ENCODE results near the gene CDH9.

CDH9 gene

GRCh38 chr5:27038476-27038875, at the start of gene CDH9:
TSS of gene CDH9 (minus strand) at chr5:27038586. CDS start at chr5:26988333, 50,253 bp downstream.
- Histone ChIP-seq H3K4me3 (ENCODE audit: low read depth in 1 of 2, low read length in 1 of 2) (no peak within 1 kb of the TSS), H3K27me3 (no peaks in the 10 kb centered on the region), H3K9me3 (no peaks in the 10 kb centered on the region), H3K4me1 (ENCODE audit: control insufficient read depth in 1 of 2, insufficient read depth in 1 of 2, low read depth in 1 of 2, low read length in 1 of 2) (no peaks in the 10 kb centered on the region), H3K36me3 (no peaks in the 10 kb centered on the region), H3K27ac (no peak within 1 kb of the TSS)
- TF ChIP-seq, protein P1, sequence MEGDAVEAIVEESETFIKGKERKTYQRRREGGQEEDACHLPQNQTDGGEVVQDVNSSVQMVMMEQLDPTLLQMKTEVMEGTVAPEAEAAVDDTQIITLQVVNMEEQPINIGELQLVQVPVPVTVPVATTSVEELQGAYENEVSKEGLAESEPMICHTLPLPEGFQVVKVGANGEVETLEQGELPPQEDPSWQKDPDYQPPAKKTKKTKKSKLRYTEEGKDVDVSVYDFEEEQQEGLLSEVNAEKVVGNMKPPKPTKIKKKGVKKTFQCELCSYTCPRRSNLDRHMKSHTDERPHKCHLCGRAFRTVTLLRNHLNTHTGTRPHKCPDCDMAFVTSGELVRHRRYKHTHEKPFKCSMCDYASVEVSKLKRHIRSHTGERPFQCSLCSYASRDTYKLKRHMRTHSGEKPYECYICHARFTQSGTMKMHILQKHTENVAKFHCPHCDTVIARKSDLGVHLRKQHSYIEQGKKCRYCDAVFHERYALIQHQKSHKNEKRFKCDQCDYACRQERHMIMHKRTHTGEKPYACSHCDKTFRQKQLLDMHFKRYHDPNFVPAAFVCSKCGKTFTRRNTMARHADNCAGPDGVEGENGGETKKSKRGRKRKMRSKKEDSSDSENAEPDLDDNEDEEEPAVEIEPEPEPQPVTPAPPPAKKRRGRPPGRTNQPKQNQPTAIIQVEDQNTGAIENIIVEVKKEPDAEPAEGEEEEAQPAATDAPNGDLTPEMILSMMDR (IDR thresholded peaks at IDR 0.05), result no peak

DNA sequence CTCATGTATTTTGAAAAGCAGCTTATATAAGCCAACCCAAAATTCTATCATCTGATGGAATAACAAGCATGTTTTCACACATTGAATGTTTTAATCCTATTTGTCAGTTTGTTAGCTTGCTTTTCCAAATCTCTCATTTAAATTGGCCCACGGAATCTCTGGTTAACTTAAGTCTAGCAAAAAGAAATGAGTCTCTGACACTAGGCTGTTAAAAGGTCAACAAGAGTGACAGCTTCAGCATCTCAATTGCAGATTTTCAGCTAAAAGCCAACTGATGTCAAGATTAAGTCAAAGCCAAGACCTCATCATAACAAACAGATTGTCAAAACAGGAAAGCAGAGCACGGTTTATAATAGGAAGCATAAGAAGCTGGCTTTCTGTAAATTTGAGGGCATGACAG, 49.4 kb upstream of the CDH9 start:
- Histone ChIP-seq H3K27ac (no peak overlapping the region), H3K9me3 (no peaks in the 10 kb centered on the region), H3K27me3 (no peaks in the 10 kb centered on the region), H3K36me3 (no peaks in the 10 kb centered on the region), H3K4me3 (ENCODE audit: low read depth in 1 of 2, low read length in 1 of 2) (no peak overlapping the region), H3K4me1 (ENCODE audit: control insufficient read depth in 1 of 2, insufficient read depth in 1 of 2, low read depth in 1 of 2, low read length in 1 of 2) (no peaks in the 10 kb centered on the region)
- TF ChIP-seq, protein P1 (IDR thresholded peaks at IDR 0.05), result no peak

- H3K36me3 ChIP-seq, result no peaks in the 10 kb centered on the region
- no peaks in the 10 kb centered on the region for H3K4me1 ChIP-seq (ENCODE audit: control insufficient read depth in 1 of 2, insufficient read depth in 1 of 2, low read depth in 1 of 2, low read length in 1 of 2)
- TF ChIP-seq, protein P1 (IDR thresholded peaks at IDR 0.05), result no peak
- H3K4me3 ChIP-seq (ENCODE audit: low read depth in 1 of 2, low read length in 1 of 2), result no peak overlapping the region
- H3K27me3 ChIP-seq, result no peaks in the 10 kb centered on the region
- H3K27ac ChIP-seq, result no peak overlapping the region
- no peaks in the 10 kb centered on the region for H3K9me3 ChIP-seq
Measured at GRCh38 chr5:27083449-27084415, 45.3 kb upstream of the CDH9 start.

- Histone ChIP-seq H3K9me3 (no peaks in the 10 kb centered on the region), H3K27ac (no peak overlapping the region), H3K4me1 (ENCODE audit: control insufficient read depth in 1 of 2, insufficient read depth in 1 of 2, low read depth in 1 of 2, low read length in 1 of 2) (no peaks in the 10 kb centered on the region), H3K27me3 (no peaks in the 10 kb centered on the region), H3K4me3 (ENCODE audit: low read depth in 1 of 2, low read length in 1 of 2) (no peak overlapping the region), H3K36me3 (no peaks in the 10 kb centered on the region)
- TF ChIP-seq, protein P1 (IDR thresholded peaks at IDR 0.05), result no peak
Measured at GRCh38 chr5:27080147-27080546, 41.8 kb upstream of the CDH9 start.

DNA sequence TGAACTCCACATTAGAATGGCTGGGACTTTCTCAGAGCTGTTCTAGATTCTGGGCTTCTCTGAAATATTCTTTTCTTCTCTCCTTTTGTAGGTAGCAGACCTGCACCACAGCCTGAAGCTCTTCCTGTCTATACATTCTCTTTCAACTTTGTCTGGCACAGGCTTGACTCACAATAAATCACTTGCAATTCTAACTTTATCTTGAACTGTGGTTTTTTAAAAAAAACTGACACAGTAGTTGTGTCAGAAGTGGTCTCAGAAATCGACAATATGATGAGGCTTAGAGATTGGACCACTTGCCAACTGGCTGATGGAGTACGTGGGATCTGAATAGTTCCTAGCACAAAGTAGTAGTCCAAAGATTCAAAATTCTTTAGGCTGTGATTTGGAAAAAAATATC, 24.1 kb upstream of the CDH9 start:
- Histone ChIP-seq H3K4me3 (ENCODE audit: low read depth in 1 of 2, low read length in 1 of 2) (no peak overlapping the region), H3K27me3 (no peaks in the 10 kb centered on the region), H3K27ac (no peak overlapping the region), H3K9me3 (no peaks in the 10 kb centered on the region), H3K36me3 (no peaks in the 10 kb centered on the region), H3K4me1 (ENCODE audit: control insufficient read depth in 1 of 2, insufficient read depth in 1 of 2, low read depth in 1 of 2, low read length in 1 of 2) (no peaks in the 10 kb centered on the region)
- TF ChIP-seq, protein P1 (IDR thresholded peaks at IDR 0.05), result no peak

Data from neutrophil (primary cell).